Measurements from ENCODE around the gene RNF144B. TPM values are rescaled to one million over a fixed set of nuclear protein-coding genes. Genes with fewer than 3 reads are reported as not detected.

RNF144B gene
- total and polyA plus RNA-seq, 10 of the 15 experiments (the other 5 are each of a cell fraction or from before 2014, with no cell fraction given) = 0.03 to 0.18 (median 0.14) TPM

GRCh38 chr6:18488004-18488403 lies 100.9 kb downstream of the RNF144B start (continued):
- TF ChIP-seq RELB (IDR thresholded peaks at IDR 0.05; ENCODE audit: low read depth) (peak; percentile 41; the same call in 1 of the 2 replicates), MTA2 (IDR thresholded peaks at IDR 0.05; ENCODE audit: low read depth) (peak; percentile 90), CREB1 (IDR thresholded peaks at IDR 0.05; ENCODE audit: low read depth) (no peak), ZNF592 (IDR thresholded peaks at IDR 0.05) (no peak), RUNX3 (IDR thresholded peaks at IDR 0.05; ENCODE audit: low read length) (peak; percentile 6; the same call in 1 of the 2 replicates), ESRRA (IDR thresholded peaks at IDR 0.05; ENCODE audit: low read length) (no peak), POLR2AphosphoS2 (IDR thresholded peaks at IDR 0.05; ENCODE audit: low read depth, low read length) (no peak), ZBTB33 (IDR thresholded peaks at IDR 0.05) (no peak), SRF (IDR thresholded peaks at IDR 0.05; ENCODE audit: low read depth in 2 of 2, low read length in 2 of 2) (no peak), PKNOX1 (IDR thresholded peaks at IDR 0.05) (peak; percentile 45), ATF7 (IDR thresholded peaks at IDR 0.05; ENCODE audit: low read depth) (peak; percentile 41; the same call in 1 of the 2 replicates)
